ENCODE results near the gene UBE2D2.
"Not testable (repeated sequence)": the region's sequence is repeated elsewhere in the genome, so short reads cannot be mapped to it uniquely, and the experiment has no call there.

UBE2D2 gene

DNA sequence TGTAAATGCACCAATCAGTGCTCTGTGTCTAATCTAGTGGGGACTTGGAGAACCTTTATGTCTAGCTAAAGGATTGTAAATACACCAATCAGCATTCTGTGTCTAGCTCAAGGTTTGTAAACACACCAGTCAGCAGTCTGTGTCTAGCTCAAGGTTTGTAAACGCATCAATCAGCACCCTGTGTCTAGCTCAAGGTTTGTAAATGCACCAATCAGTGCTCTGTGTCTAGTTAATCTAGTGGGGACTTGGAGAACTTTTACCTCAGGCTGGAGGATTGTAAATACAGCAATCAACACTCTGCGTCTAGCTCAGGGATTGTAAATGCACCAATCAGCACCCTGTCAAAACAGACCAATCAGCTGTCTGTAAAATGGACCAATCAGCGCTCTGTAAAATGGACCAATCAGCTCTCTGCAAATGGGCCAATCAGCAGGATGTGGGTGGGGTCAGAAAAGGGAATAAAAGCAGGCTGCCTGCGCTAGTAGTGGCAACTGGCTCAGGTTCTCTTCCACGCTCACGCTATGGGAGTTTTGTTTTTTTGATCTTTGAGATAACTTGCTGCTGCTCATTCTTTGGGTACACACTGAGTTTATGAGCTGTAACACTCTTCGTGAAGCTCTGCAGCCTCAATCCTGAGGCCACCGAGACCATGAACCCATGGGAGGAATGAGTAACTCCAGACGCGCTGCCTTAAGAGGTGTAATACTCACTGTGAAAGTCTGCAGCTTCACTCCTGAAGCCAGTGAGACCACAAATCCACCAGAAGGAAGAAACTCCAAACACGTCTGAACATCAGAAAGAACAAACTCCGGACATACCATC is 10.9 kb upstream of the UBE2D2 start:
- H3K9ac ChIP-seq (ENCODE audit: low read length); H3K4me1 ChIP-seq (ENCODE audit: control insufficient read depth, insufficient read depth, low read length); H3K36me3 ChIP-seq (ENCODE audit: control insufficient read depth, insufficient read depth, low read length, severe bottlenecking); H3K27me3 ChIP-seq (replicated peaks; ENCODE audit: control insufficient read depth, insufficient read depth, low read length); H3K4me3 ChIP-seq (ENCODE audit: low read length); DNase-seq (ENCODE audit: low read depth); H3K9me3 ChIP-seq (ENCODE audit: control insufficient read depth, low read length): not testable (repeated sequence)

DNA sequence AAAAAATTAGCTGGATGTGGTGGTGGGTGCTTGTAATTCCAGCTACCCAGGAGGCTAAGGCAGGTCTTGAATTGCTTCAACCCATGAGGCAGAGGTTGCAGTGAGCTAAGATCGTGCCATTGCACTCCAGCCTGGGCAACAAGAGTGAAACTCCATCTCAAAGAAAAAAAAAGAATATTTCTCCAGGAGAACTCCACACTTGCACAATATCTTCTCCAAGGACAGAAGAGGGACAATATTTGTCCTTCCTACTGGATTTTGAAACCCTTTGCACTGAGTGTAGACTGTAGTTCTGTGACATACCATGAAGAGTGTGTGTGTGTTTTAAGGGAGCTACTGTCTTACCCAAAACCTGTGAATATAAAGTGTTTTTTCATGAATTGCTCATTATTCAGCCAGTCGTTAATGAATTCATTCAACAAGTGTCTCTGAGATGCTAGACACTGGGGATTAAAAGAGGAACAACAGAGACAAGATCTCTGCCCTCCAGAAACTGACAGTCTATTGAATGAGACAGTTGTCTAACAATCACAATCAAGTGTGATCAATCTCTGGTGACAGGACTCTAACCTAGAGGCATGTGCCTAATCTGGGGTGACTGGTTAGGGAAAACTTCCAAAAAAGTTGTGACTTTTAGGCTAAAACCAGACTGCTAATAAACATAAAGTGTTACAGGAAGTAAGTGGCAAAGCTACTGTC is 9.8 kb upstream of the UBE2D2 start:
- DNase-seq (ENCODE audit: low read depth), result no peak
- Histone ChIP-seq H3K9ac (ENCODE audit: low read length) (no peak overlapping the region), H3K9me3 (ENCODE audit: control insufficient read depth, low read length) (peaks cover 4% of the 10 kb centered on the region), H3K27me3 (replicated peaks; ENCODE audit: control insufficient read depth, insufficient read depth, low read length) (no peaks in the 10 kb centered on the region), H3K4me1 (ENCODE audit: control insufficient read depth, insufficient read depth, low read length) (no peaks in the 10 kb centered on the region), H3K4me3 (ENCODE audit: low read length) (no peak overlapping the region), H3K36me3 (ENCODE audit: control insufficient read depth, insufficient read depth, low read length, severe bottlenecking) (no peaks in the 10 kb centered on the region)

DNA sequence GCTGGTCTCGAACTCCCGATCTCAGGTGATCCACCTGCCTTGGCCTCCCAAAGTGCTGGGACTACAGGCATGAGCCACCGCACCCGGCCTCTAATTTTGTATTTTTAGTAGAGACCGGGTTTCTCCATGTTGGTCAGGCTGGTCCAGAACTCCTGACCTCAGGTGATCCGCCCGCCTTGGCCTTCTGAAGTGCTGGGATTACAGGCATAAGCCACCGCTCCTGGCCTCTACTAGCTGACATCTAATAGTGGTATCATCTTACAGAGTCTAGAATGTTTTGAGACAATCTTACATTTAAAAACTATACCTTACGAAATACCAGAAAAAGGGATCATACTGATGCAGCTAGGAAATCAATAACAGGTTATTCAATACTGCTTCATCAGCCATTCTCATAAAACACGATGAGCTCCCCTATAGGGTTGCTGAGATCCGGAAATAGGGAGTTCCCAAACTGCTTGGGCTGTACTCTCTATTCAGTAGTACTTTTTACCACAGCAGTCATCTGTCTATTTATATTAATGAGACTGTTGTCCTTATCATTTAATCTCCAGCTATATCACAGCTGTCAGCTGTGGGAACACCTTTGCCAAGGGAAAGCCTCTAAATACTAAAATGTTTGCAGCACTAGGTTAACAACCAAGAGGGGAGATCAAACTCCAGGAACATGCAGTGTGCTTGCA is 8.1 kb upstream of the UBE2D2 start:
- Histone ChIP-seq H3K4me1 (ENCODE audit: control insufficient read depth, insufficient read depth, low read length) (no peaks in the 10 kb centered on the region), H3K4me3 (ENCODE audit: low read length) (no peak overlapping the region), H3K9ac (ENCODE audit: low read length) (no peak overlapping the region), H3K27me3 (replicated peaks; ENCODE audit: control insufficient read depth, insufficient read depth, low read length) (no peaks in the 10 kb centered on the region), H3K36me3 (ENCODE audit: control insufficient read depth, insufficient read depth, low read length, severe bottlenecking) (no peaks in the 10 kb centered on the region), H3K9me3 (ENCODE audit: control insufficient read depth, low read length) (peaks cover 4% of the 10 kb centered on the region)
- no peak for DNase-seq (ENCODE audit: low read depth)

DNA sequence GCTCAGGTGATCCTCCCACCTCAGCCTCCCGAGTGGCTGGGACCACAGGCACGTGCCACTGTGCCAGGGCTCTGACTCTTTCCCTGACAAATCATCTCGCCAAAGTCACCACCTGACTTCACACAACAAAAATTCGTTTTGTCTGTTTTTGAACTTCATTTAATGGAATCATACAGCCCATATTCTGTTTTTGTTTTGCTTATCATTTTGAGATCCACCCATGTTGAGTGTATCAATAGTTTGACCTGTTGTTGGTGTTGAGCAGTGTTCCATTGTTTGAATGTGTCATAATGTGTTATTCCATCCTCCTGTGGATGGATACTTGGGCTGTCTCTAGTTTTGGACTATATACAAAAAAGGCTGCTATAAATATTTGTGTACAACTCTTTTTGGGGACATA is 6.9 kb upstream of the UBE2D2 start:
- Histone ChIP-seq H3K27me3 (replicated peaks; ENCODE audit: control insufficient read depth, insufficient read depth, low read length) (no peaks in the 10 kb centered on the region), H3K4me3 (ENCODE audit: low read length) (no peak overlapping the region), H3K36me3 (ENCODE audit: control insufficient read depth, insufficient read depth, low read length, severe bottlenecking) (no peaks in the 10 kb centered on the region), H3K4me1 (ENCODE audit: control insufficient read depth, insufficient read depth, low read length) (no peaks in the 10 kb centered on the region), H3K9ac (ENCODE audit: low read length) (no peak overlapping the region), H3K9me3 (ENCODE audit: control insufficient read depth, low read length) (peaks cover 4% of the 10 kb centered on the region)
- DNase-seq (ENCODE audit: low read depth), result no peak

DNA sequence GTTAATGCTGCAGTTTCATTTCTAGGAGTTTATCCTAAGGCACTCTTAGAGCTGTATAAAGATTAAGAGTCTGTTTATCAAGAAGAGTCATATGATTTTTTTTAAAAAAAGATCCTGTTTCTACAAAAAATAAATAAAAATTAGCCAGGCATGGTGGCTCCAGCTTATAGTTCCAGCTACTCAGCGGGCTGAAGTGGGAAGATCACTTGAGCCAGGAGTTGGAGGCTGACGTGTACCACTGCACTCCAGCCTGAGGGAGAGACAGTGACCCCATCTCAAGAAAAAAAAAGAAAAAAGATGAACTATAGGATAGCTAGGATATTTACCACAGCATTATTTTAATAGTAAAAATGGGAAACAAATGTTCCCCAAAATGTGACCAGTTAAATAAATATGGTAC is 3.3 kb upstream of the UBE2D2 start:
- H3K9me3 ChIP-seq (ENCODE audit: control insufficient read depth, low read length), result no peaks in the 10 kb centered on the region
- no peaks in the 10 kb centered on the region for H3K36me3 ChIP-seq (ENCODE audit: control insufficient read depth, insufficient read depth, low read length, severe bottlenecking)
- no peaks in the 10 kb centered on the region for H3K27me3 ChIP-seq (replicated peaks; ENCODE audit: control insufficient read depth, insufficient read depth, low read length)
- H3K9ac ChIP-seq (ENCODE audit: low read length), result no peak overlapping the region
- H3K4me3 ChIP-seq (ENCODE audit: low read length), result no peak overlapping the region
- H3K4me1 ChIP-seq (ENCODE audit: control insufficient read depth, insufficient read depth, low read length), result peaks cover 7% of the 10 kb centered on the region
- no peak for DNase-seq (ENCODE audit: low read depth)

DNA sequence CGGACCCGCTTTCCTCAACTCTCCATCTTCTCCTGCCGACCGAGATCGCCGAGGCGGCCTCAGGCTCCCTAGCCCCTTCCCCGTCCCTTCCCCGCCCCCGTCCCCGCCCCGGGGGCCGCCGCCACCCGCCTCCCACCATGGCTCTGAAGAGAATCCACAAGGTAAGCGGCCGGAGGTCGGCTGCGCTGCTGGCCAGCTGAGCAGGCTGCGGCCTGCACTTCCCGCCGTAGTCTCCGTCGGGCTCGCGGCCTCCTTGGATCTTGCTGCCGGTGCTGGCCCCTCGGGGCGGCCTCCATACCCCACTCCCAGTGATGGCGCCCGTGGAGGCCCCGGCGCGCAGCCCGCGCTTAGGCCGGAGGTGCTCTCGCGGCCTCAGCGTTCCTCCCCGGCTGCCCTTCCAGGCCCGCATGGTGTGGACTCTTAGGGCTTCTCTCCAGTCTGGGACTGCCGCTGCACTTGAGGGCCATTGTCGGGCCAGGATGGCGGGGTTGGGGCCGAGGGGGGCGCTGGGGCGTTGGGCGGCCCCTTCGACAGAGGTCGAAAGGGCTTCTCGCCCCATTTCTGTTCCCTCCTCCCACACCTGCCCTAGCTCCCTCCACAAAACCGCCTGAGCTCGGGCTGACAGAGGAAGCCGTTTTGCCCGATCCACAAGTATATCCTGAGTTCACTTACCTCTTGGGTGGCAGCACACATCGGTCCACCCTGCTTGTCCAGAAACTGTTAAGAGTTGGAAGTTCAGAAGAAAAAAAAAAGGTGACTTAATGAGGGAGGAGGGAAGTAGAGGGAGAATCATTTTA is 714 bp downstream of the UBE2D2 start:
- Histone ChIP-seq H3K4me3 (ENCODE audit: low read length) (peak overlapping the region; percentile 93), H3K27me3 (replicated peaks; ENCODE audit: control insufficient read depth, insufficient read depth, low read length) (no peaks in the 10 kb centered on the region), H3K36me3 (ENCODE audit: control insufficient read depth, insufficient read depth, low read length, severe bottlenecking) (no peaks in the 10 kb centered on the region), H3K9me3 (ENCODE audit: control insufficient read depth, low read length) (no peaks in the 10 kb centered on the region), H3K9ac (ENCODE audit: low read length) (peak overlapping the region; percentile 97), H3K4me1 (ENCODE audit: control insufficient read depth, insufficient read depth, low read length) (peaks cover 36% of the 10 kb centered on the region)
- peak; percentile 76 for DNase-seq (ENCODE audit: low read depth)

DNA sequence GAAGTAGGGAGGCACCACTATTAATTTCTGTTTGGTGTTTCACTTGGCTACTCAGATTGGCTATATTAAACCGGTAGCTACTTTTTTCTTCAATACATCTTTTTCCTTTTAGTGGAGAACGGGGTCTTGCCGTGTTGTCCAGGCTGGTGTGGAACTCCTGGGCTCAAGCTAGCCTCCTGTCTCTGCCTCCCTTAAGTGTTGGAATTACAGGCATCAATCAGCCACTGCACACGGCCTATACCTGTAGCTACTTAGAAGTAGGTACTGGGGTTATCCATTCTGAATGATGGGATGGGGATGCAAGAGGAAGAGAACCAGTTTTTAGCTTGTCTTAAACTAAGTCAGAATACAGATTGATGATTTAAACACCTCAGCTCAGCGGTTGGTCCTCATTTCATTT is 1.7 kb downstream of the UBE2D2 start:
- H3K9me3 ChIP-seq (ENCODE audit: control insufficient read depth, low read length), result no peaks in the 10 kb centered on the region
- peak overlapping the region; percentile 97 for H3K9ac ChIP-seq (ENCODE audit: low read length)
- H3K4me1 ChIP-seq (ENCODE audit: control insufficient read depth, insufficient read depth, low read length), result peaks cover 36% of the 10 kb centered on the region
- peak overlapping the region; percentile 93 for H3K4me3 ChIP-seq (ENCODE audit: low read length)
- DNase-seq (ENCODE audit: low read depth), result no peak
- no peaks in the 10 kb centered on the region for H3K36me3 ChIP-seq (ENCODE audit: control insufficient read depth, insufficient read depth, low read length, severe bottlenecking)
- no peaks in the 10 kb centered on the region for H3K27me3 ChIP-seq (replicated peaks; ENCODE audit: control insufficient read depth, insufficient read depth, low read length)

DNA sequence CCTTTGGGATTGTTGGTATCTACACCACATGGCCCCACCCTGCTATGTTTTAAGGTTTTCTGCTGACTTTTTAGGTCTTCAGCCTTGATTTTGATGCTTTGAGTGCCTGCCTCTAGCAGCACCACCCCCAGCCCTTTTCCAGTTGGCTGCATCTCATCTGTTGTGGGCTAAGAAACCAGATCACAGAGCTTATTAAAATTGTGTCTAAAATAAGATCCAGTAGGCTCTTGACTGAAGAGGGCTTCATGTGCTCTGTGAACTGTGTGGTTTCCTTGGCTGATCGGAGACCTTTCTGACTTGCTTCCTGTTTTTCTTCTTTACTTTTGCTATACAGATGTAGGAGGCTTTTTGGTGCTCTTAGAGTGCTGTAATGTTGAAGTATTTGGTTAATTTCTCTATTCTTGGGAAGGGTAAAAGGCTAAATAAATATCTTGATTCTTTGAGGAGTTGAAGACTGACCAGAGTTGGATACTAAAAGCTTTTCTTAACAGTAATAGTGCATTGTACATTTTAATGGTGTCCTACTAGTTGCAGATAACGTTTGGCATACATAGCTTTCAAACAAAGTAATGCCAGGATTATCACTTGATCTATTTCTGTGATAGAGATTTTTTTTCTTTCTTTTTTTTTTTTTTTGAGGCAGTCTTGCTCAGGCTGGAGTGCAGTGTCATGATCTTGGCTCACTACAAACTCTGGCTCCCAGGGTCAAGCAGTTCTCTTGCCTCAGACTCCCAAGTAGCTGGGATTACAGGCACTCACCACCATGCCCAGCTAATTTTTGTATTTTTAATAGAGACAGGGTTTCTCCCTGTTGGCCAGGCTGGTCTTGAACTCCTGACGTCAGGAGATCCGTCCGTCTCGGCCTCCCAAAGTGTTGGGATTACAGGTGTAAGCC is 4.5 kb downstream of the UBE2D2 start:
- Histone ChIP-seq H3K36me3 (ENCODE audit: control insufficient read depth, insufficient read depth, low read length, severe bottlenecking) (no peaks in the 10 kb centered on the region), H3K9ac (ENCODE audit: low read length) (peak overlapping the region; percentile 53)
- peak; percentile 19 for DNase-seq (ENCODE audit: low read depth)

DNA sequence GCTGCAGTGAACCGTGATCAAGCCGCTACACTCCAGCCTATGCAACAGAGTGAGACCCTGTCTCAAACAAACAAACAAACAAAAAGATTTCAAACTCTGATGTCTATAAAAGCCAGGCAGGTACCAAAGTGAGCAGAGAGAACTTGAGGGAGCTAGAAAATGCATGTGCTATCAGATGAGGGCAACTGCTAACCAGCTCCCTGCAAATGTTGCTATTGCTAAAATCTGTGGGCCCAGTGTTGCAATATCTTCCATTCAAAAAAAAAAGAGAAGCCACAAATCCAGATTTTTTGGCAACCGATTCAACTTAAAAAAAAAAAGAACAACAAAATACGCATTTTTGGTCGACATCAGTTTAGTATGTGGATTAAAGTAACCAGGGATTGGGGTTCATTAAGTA is 5.5 kb downstream of the UBE2D2 start:
- no peaks in the 10 kb centered on the region for H3K36me3 ChIP-seq (ENCODE audit: control insufficient read depth, insufficient read depth, low read length, severe bottlenecking)
- H3K9ac ChIP-seq (ENCODE audit: low read length), result no peak overlapping the region
- H3K27me3 ChIP-seq (replicated peaks; ENCODE audit: control insufficient read depth, insufficient read depth, low read length), result no peaks in the 10 kb centered on the region
- H3K4me1 ChIP-seq (ENCODE audit: control insufficient read depth, insufficient read depth, low read length), result peaks cover 39% of the 10 kb centered on the region
- DNase-seq (ENCODE audit: low read depth), result peak; percentile 54
- no peaks in the 10 kb centered on the region for H3K9me3 ChIP-seq (ENCODE audit: control insufficient read depth, low read length)
- peak overlapping the region; percentile 33 for H3K4me3 ChIP-seq (ENCODE audit: low read length)

More for the DNA sequence above, 4.5 kb downstream of the UBE2D2 start:
- H3K4me3 ChIP-seq (ENCODE audit: low read length), result peak overlapping the region; percentile 33
- H3K27me3 ChIP-seq (replicated peaks; ENCODE audit: control insufficient read depth, insufficient read depth, low read length), result no peaks in the 10 kb centered on the region
- no peaks in the 10 kb centered on the region for H3K9me3 ChIP-seq (ENCODE audit: control insufficient read depth, low read length)
- H3K4me1 ChIP-seq (ENCODE audit: control insufficient read depth, insufficient read depth, low read length), result peaks cover 38% of the 10 kb centered on the region

DNA sequence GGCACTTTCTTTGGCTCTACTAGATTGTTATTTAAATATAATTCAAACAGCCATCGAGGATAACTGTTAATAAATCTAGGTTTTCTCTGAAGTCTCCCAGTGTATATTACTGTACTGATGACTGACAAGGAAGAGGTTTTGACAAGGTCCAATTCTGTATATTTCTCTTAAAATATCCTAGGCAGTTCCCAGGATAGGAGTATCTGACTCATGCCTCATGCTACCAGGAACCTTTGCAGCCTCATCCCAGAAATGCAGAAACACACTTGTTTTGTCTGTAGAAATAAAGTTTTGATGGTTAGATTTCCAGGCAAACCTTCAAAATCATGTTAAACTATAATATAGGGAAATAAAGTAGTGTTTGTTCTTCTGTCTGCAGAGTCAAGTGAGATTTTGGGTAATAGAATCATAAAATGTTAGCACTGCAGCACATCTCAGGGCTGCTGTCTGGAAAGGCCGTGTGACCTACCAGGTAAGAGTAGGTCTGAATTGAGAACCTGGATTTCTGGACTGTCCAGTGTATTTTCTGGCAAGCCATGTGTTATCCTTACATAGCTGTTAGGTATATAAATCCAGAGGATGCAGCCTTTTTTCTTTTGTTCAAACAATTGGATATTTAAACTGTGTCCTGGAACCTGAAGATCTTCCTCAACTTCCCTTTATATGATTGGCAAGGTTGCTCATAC is 8.3 kb downstream of the UBE2D2 start:
- DNase-seq (ENCODE audit: low read depth), result no peak
- Histone ChIP-seq H3K36me3 (ENCODE audit: control insufficient read depth, insufficient read depth, low read length, severe bottlenecking) (no peaks in the 10 kb centered on the region), H3K9me3 (ENCODE audit: control insufficient read depth, low read length) (no peaks in the 10 kb centered on the region), H3K4me3 (ENCODE audit: low read length) (no peak overlapping the region), H3K4me1 (ENCODE audit: control insufficient read depth, insufficient read depth, low read length) (peaks cover 38% of the 10 kb centered on the region), H3K9ac (ENCODE audit: low read length) (no peak overlapping the region), H3K27me3 (replicated peaks; ENCODE audit: control insufficient read depth, insufficient read depth, low read length) (no peaks in the 10 kb centered on the region)
